GM23338 (cell line): Measurements from ENCODE around the gene CLDN24. TPM values are rescaled to one million over a fixed set of nuclear protein-coding genes. Genes with fewer than 3 reads are reported as not detected.

Experiments
- ATAC-seq: fragments of 200-7000 bp; cut with Tn5 transposase; 3 replicates; pipeline ENCODE4 v1.9.1; 2020
- DNase-seq: peaks from one replicate; pipeline ENCODE4 v3.0.0-alpha.2; 2015; ENCODE audit warnings: low spot score
- H2AFZ ChIP-seq: fragments of 200-600 bp; sonication (generic); 2 replicates; pipeline ENCODE4 v1.8.0; 2016; ENCODE audit warnings: antibody characterized with exemption, mild to moderate bottlenecking, moderate library complexity
- H3F3A ChIP-seq: fragments of 200-600 bp; sonication (generic); replicated peaks from 2 replicates; pipeline ENCODE4 v1.8.0; 2017; ENCODE audit warnings: antibody characterized with exemption, mixed run types, low read depth
- H3K27ac ChIP-seq: fragments of 200-600 bp; sonication (generic); 2 replicates; pipeline ENCODE4 v1.6.1; 2016; ENCODE audit warnings: low read depth
- H3K27me3 ChIP-seq: fragments of 200-600 bp; sonication (generic); 2 replicates; pipeline ENCODE4 v1.8.0; 2016; ENCODE audit warnings: mild to moderate bottlenecking, mixed run types, moderate library complexity; ENCODE audit not compliant: insufficient read depth
- H3K36me3 ChIP-seq: fragments of 200-600 bp; sonication (generic); 2 replicates; pipeline ENCODE4 v1.8.0; 2016; ENCODE audit warnings: mild to moderate bottlenecking; ENCODE audit not compliant: insufficient read depth
- H3K4me1 ChIP-seq: fragments of 200-600 bp; sonication (generic); 2 replicates; pipeline ENCODE4 v1.8.0; 2016; ENCODE audit warnings: mild to moderate bottlenecking, moderate library complexity; ENCODE audit not compliant: insufficient read depth
- H3K4me2 ChIP-seq: fragments of 200-600 bp; sonication (generic); 2 replicates; pipeline ENCODE4 v1.7.1; 2017; ENCODE audit warnings: mixed run types
- H3K4me3 ChIP-seq: fragments of 200-600 bp; sonication (generic); 2 replicates; pipeline ENCODE4 v1.6.1; 2016; ENCODE audit warnings: mixed run types
- H3K79me2 ChIP-seq: fragments of 200-600 bp; sonication (generic); replicated peaks from 2 replicates; pipeline ENCODE4 v1.8.0; 2017; ENCODE audit warnings: mild to moderate bottlenecking; ENCODE audit not compliant: insufficient read depth
- H3K9me2 ChIP-seq: fragments of 200-600 bp; sonication (generic); 2 replicates; pipeline ENCODE4 v1.8.0; 2017; ENCODE audit not compliant: insufficient read depth
- H4K20me1 ChIP-seq: fragments of 200-600 bp; sonication (generic); replicated peaks from 2 replicates; pipeline ENCODE4 v1.8.0; 2017; ENCODE audit warnings: mild to moderate bottlenecking; ENCODE audit not compliant: insufficient read depth
- H3K27ac Mint-ChIP-seq: 2 replicates; pipeline ENCODE4 v1.8.0; 2020; ENCODE audit warnings: inconsistent platforms, mild to moderate bottlenecking, moderate library complexity, mixed read lengths
- H3K27me3 Mint-ChIP-seq: 3 replicates; pipeline ENCODE4 v1.8.0; 2022; ENCODE audit warnings: low read depth, mild to moderate bottlenecking, moderate library complexity, mixed read lengths, inconsistent platforms; ENCODE audit not compliant: insufficient read depth, poor library complexity
- H3K36me3 Mint-ChIP-seq: 3 replicates; pipeline ENCODE4 v1.8.0; 2021; ENCODE audit warnings: low read depth, mild to moderate bottlenecking, inconsistent platforms, moderate library complexity, mixed read lengths
- H3K4me1 Mint-ChIP-seq: 3 replicates; pipeline ENCODE4 v1.8.0; 2020; ENCODE audit warnings: mild to moderate bottlenecking, inconsistent platforms, mixed read lengths
- H3K4me3 Mint-ChIP-seq: 3 replicates; pipeline ENCODE4 v1.8.0; 2021; ENCODE audit warnings: moderate library complexity, mild to moderate bottlenecking, inconsistent platforms, mixed read lengths
- H3K9me3 Mint-ChIP-seq: 3 replicates; pipeline ENCODE4 v1.8.0; 2020; ENCODE audit warnings: moderate library complexity, mild to moderate bottlenecking, inconsistent platforms, mixed read lengths
- EZH2 ChIP-seq: fragments of 200-600 bp; sonication (generic); IDR thresholded peaks from one replicate; pipeline ENCODE4 v1.8.0; 2017; ENCODE audit warnings: antibody characterized with exemption, mild to moderate bottlenecking, low read depth; ENCODE audit not compliant: unreplicated experiment
- EZH2phosphoT487 ChIP-seq: fragments of 200-600 bp; sonication (generic); IDR thresholded peaks from one replicate; pipeline ENCODE4 v1.8.1; 2018; ENCODE audit warnings: antibody characterized with exemption; ENCODE audit not compliant: unreplicated experiment
- JUNB ChIP-seq: IDR thresholded peaks from one replicate; pipeline ENCODE4 v1.6.1; 2016; ENCODE audit warnings: antibody characterized with exemption; ENCODE audit not compliant: unreplicated experiment
- POLR2AphosphoS5 ChIP-seq: IDR thresholded peaks from 2 replicates; pipeline ENCODE4 v1.6.1; 2016; ENCODE audit warnings: antibody characterized with exemption, low read depth
- ZNF114 ChIP-seq: fragments of 250-450 bp; sonication (Bioruptor Pico); IDR thresholded peaks from 2 replicates; pipeline ENCODE4 v1.5.0; 2020; ENCODE audit warnings: mild to moderate bottlenecking, moderate library complexity
- ZNF331 ChIP-seq: fragments of 250-450 bp; sonication (Bioruptor Pico); IDR thresholded peaks from 2 replicates; pipeline ENCODE4 v1.5.0; 2020; ENCODE audit warnings: low read depth, mild to moderate bottlenecking, moderate library complexity
- polyA plus RNA-seq: library from polyadenylated mRNA; unstranded; fragments of >200 nt; fragmentation: Nextera tagmentation; extraction: Ambion mirVana; gene quantifications from 2 replicates; pipeline ENCODE4 v1.2.1, GENCODE V29; 2016
- total RNA-seq: library from RNA; depleted of rRNA; stranded (reverse); fragments of >200 nt; shearing (Covaris generic); gene quantifications from 2 replicates; pipeline ENCODE4 v1.2.3, GENCODE V29; 2014
- TF ChIP-seq, protein P1 (sequence below), 2 experiments: fragments of 200-600 bp in 1 of 2; sonication (generic) in 1 of 2; conservative IDR thresholded peaks; 2 replicates each; pipeline versions ENCODE4 v1.5.1 to v1.6.1; 2016 to 2017; ENCODE audit warnings: antibody characterized with exemption in 2 of 2, low read depth in 2 of 2, mild to moderate bottlenecking in 2 of 2, moderate library complexity in 1 of 2
- TF ChIP-seq, protein P2 (sequence below): IDR thresholded peaks from 2 replicates; pipeline ENCODE4 v1.6.1; 2016; ENCODE audit warnings: antibody characterized with exemption

The CLDN24 gene
- total and polyA plus RNA-seq, 2 experiments from 2014 or later, result not detected

DNA sequence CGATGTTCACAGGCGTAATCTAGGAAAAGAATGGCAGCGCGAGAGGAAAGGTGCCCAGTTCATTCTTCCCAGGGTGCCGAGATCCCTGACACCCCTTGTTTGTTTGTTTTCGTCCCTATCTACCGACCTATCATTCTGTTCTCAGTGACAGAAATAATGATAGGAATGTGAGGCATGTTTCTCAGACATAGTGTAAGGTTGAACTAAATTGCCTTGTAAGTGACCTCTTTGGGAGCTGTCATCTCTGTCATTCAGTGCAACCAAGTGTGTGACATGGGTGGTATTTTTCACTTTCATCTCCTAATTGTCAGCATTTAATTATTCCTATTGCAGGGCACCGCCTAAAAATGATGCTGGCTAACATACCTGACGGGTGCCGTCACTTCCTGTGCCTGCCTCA, 26.5 kb downstream of the CLDN24 start:
- Histone ChIP-seq H2AFZ (no peak overlapping the region), H3K79me2 (no peaks in the 10 kb centered on the region), H3K4me2 (no peak overlapping the region), H3K4me3 (no peak overlapping the region), H3K27ac (0 out of 2 replicates have a peak overlapping the region, but pooled peaks have one; percentile 9), H3K9me2 (no peaks in the 10 kb centered on the region), H3K4me1 (no peaks in the 10 kb centered on the region), H4K20me1 (0 out of 2 replicates have a peak, but pooled peaks cover 3% of the 10 kb centered on the region), H3F3A (no peaks in the 10 kb centered on the region), H3K27me3 (no peaks in the 10 kb centered on the region), H3K36me3 (peaks cover 35% of the 10 kb centered on the region)
- ATAC-seq (no peak), DNase-seq (no peak)
- TF ChIP-seq EZH2phosphoT487, result no peak
- no peak overlapping the region for H3K27ac Mint-ChIP-seq
- no peaks in the 10 kb centered on the region for H3K9me3 Mint-ChIP-seq
- H3K36me3 Mint-ChIP-seq, result peaks cover 52% of the 10 kb centered on the region
- H3K4me1 Mint-ChIP-seq, result peaks cover 3% of the 10 kb centered on the region
- H3K27me3 Mint-ChIP-seq, result no peaks in the 10 kb centered on the region
- H3K4me3 Mint-ChIP-seq, result no peak overlapping the region

DNA sequence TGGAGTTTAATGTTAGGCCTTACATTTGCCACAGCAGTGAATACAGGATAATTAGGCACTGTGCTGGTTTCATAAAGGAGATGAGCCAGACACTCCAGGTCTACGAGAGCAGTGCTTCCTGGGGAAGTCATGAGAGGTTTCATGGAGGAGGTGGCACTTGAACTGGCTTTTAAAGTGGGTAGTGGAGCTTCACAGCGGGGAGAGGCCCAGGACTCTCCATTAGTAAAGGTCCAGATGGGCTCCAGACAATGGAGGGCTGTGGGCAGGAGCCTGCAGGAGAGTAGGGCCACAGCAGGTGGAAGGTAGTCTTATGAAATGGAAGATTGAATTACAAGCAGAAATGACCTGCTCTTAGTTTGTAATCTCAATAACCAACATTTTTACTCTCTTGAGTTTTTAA, 31.2 kb downstream of the CLDN24 start:
- H3K36me3 ChIP-seq, result peaks cover 40% of the 10 kb centered on the region
- Mint-ChIP-seq H3K36me3 (peaks cover 78% of the 10 kb centered on the region), H3K27ac (peak overlapping the region; percentile 54)

More for the DNA sequence above, 31.2 kb downstream of the CLDN24 start:
- Histone ChIP-seq H4K20me1 (0 out of 2 replicates have a peak, but pooled peaks cover 3% of the 10 kb centered on the region), H3F3A (no peaks in the 10 kb centered on the region), H3K4me1 (no peaks in the 10 kb centered on the region), H2AFZ (no peak overlapping the region), H3K4me2 (no peak overlapping the region), H3K79me2 (no peaks in the 10 kb centered on the region), H3K4me3 (no peak overlapping the region), H3K9me2 (no peaks in the 10 kb centered on the region), H3K27me3 (no peaks in the 10 kb centered on the region), H3K27ac (no peak overlapping the region)
- peaks cover 3% of the 10 kb centered on the region; the same call in 2 of the 3 replicates for H3K4me1 Mint-ChIP-seq
- ATAC-seq (no peak; the same call in 2 of the 3 replicates), DNase-seq (no peak)
- TF ChIP-seq ZNF114 (CRISPR knock-in tag) (no peak), ZNF331 (CRISPR knock-in tag) (no peak), EZH2 (no peak), JUNB (no peak), POLR2AphosphoS5 (no peak), EZH2phosphoT487 (no peak)
- TF ChIP-seq, protein P1, sequence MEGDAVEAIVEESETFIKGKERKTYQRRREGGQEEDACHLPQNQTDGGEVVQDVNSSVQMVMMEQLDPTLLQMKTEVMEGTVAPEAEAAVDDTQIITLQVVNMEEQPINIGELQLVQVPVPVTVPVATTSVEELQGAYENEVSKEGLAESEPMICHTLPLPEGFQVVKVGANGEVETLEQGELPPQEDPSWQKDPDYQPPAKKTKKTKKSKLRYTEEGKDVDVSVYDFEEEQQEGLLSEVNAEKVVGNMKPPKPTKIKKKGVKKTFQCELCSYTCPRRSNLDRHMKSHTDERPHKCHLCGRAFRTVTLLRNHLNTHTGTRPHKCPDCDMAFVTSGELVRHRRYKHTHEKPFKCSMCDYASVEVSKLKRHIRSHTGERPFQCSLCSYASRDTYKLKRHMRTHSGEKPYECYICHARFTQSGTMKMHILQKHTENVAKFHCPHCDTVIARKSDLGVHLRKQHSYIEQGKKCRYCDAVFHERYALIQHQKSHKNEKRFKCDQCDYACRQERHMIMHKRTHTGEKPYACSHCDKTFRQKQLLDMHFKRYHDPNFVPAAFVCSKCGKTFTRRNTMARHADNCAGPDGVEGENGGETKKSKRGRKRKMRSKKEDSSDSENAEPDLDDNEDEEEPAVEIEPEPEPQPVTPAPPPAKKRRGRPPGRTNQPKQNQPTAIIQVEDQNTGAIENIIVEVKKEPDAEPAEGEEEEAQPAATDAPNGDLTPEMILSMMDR (conservative IDR thresholded peaks at IDR 0.05; ENCODE audit: low read depth in 2 of 2), result no peak
- TF ChIP-seq, protein P2, sequence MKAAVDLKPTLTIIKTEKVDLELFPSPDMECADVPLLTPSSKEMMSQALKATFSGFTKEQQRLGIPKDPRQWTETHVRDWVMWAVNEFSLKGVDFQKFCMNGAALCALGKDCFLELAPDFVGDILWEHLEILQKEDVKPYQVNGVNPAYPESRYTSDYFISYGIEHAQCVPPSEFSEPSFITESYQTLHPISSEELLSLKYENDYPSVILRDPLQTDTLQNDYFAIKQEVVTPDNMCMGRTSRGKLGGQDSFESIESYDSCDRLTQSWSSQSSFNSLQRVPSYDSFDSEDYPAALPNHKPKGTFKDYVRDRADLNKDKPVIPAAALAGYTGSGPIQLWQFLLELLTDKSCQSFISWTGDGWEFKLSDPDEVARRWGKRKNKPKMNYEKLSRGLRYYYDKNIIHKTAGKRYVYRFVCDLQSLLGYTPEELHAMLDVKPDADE, result no peak
- H3K9me3 Mint-ChIP-seq, result no peaks in the 10 kb centered on the region
- H3K27me3 Mint-ChIP-seq, result peaks cover 11% of the 10 kb centered on the region
- H3K4me3 Mint-ChIP-seq, result no peak overlapping the region
